ENCODE measurements around the gene EIF4EBP2.

The EIF4EBP2 gene, protein sequence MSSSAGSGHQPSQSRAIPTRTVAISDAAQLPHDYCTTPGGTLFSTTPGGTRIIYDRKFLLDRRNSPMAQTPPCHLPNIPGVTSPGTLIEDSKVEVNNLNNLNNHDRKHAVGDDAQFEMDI

DNA sequence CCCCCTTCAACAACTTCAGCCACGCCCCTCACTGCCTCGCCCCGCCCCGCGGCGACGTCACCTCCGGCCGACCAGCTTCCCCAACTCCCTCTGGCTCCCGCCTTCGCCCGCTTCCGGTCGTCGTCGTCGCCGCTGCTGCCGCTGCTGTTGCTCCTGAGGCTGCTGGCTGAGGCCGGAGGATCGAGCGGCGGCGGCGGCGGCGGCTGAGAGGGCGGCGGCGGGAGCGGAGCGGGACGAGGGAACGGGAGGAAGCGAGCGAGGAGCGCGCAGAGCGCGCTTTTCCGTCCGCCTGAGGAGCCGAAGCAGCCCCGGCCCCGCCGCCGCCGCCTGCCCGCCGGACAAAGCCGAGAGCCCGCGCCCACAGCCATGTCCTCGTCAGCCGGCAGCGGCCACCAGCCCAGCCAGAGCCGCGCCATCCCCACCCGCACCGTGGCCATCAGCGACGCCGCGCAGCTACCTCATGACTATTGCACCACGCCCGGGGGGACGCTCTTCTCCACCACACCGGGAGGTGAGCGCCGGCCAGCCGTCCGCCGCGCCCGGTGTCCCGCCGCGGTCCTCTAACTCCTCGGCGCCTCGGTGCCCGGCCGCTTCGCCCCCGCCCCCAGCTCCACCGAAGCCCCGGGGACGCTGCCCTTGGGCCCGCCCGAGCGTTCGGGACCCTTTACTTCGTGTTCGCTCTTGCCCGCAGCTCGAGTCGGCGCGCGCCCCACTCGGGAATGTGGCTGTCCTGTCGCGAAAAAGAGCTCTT is at the start of gene EIF4EBP2:
Gene EIF4EBP2, plus strand, starts transcription at position 110 of the 751 bp plus-strand sequence. Its CDS starts 257 bp downstream, at position 367.
- peak; percentile 93 for DNase-seq

DNA sequence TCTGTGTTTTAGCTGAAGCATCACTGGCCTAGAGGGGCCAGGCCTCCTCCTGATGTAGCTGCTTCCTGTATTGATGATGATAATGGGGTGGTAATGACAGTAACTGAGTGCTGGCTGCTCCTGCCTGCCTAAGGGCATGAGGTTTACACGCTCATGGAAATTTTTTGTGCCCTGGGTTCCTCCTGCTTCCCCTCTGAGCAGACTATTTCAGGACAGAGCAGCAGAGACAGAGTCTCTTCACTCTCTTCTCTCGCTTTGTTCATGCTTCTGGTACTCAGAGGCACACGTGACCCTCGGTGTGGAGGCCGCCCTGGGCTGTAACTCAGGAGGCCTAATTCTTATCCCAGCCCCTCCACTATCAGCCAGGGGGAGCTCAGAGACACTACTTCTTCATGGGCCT is 49.4 kb upstream of the EIF4EBP2 start:
- DNase-seq, result no peak

DNA sequence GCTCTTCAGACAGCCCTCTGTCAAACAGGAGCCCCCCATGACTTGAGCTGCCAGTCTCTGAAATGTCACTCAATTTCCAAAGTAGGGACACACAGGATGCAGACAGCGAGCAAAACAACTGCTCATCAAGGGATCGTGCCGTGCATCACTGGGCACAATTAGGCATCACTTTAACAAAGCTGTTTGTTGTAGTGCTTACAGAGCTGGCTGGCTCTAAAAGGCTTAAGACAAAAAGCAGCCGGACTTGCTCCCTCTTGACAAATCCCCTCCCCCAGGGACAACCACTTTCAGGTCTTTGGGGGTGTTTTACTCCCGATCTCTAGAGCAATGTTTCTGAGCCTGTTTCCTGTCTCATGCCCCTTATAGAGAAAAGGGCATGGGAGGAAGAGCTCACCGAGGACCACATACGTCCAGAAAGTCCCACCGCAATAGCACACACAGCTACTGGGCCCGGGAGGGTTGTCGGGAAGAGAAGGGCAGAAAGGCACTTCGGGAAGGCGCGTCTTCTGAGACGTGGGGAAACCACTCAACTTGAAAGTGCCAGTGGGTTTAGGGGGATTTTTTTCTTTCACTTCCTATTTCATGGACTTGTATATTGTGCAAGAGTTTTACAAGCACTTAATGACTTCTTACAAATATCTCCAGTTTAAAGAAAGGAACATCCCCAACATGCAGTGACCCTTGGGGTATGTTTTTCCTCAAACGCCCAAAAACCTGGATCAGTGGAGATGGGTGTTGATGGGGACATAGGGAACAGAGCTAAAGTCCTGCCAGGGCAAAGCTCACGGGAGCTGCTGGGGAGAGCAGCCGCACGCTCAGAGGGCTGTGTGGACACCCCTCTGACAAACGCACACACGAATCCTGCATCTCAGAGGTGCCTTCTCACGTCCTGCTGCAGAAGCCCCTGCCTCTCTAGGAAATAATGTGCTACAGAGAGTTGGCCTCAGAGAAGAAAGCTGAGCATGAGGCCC is 48.6 kb upstream of the EIF4EBP2 start:
- no peak for DNase-seq

DNA sequence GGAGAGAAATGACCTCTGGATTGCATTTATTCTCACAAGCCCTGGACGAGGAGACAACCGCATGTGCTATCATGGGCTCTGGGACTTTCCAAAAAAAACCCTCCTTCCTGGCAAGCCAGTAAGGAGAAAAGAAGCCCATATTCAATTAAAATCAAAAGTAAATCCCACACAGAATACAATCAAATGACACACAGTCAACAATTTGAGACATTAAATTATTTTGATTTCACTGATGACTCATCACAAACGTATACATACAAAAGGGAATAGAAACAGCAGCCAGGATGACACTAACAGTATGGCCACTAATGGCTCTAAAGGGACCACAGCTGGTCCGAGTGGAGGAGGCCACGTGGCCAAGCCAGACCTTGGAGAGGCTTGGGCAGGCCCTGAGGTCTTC is 46.4 kb upstream of the EIF4EBP2 start:
- no peak for DNase-seq

DNA sequence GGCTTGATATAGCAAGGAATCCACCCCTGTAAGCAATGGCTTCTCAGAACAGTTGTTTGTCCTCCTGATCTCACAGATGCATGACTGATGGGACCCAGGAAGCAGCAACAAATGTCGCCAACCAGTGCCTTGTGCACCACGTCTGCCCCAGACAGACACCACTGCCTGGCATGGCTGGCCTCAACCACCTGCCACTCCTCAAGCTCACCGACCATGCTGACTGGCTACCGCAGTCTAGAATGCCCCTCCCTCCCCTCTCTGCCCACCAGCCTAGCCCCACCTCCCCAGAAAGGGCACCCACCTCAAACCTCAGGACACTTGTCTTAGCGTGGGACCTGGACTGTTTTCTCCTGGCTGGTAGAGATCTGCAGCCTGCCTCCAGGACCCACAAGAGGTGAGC is 45.5 kb upstream of the EIF4EBP2 start:
- no peak for DNase-seq

DNA sequence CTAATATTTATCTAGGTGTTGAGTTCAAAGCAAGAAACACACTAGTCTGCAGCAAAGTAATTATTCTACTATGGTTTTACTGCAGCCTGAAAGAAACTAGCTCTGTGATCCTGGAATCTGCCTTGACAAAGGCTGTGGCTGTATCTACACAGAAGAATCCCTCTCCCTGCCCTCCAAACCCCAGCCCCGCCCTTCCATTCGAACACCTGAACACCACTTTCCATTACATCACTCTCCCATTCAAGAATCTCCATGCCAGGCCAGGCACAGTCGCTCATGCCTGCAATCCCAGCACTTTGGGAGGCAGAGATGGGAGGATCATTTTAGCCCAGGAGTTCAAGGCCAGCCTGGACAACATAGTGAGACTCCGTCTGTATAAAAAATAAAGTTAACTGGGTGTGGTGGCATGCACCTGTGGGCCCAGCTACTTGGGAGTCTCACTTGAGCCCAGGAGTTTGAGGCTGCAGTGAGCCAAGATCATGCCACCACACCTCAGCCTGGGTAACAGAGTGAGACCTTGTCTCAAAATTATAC is 44.9 kb upstream of the EIF4EBP2 start:
- no peak for DNase-seq

DNA sequence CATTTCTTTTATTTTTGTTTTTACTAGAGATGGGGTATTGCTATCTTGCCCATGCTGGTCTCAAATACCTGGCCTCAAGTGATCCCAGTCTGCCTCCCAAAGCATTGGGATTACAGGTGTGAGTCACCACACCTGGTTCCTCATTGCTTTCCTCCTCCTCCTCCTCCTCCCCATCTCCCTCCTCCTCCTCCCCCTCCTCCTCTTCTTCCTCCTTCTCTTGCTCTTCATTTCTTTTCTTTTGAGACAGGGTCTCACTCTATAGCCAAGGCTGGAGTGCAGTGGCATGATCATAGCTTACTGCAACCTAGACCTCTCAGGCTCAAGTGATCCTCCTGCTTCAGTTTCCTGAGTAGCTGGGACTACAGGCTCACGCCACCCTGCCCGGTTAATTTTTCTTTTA is 43.7 kb upstream of the EIF4EBP2 start:
- no peak for DNase-seq

DNA sequence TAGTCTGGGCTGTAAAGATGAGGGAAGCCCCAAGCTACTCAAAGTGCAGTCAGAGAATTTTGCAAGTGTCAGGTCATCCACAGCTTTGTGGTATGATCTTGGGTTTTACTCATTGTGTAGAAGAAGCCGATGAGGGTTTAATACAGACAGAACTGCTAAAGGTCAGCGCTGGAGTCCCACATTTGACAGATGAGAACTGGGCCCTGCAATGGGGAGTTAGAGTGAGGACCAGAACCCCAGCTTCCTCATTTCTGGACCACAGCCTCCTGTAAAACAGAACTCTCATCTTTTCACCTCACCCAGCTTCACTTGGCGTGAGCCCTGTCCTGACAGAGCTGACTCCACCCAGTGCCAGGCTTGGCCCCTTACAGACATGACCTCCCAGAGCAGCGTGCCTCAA is 41.6 kb upstream of the EIF4EBP2 start:
- DNase-seq, result no peak

DNA sequence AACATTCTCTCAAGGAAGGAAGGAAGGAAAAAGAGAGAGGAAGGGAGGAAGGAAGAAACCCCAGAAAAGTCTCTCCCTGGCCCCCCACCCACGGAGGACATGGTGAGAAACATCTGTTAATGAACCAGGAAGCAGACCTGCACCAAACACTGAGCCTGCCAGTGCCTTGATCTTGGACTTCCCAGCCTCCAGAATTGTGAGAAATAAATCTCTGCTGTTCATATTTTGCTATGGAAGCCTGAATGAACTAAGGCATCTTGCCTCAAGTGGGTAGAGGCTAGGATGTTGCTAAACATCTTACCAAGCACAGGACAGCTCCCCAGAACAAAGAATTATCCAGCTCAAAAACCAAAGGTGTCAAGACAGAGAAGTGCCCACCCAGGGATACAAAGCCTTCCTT is 40.7 kb upstream of the EIF4EBP2 start:
- no peak for DNase-seq

DNA sequence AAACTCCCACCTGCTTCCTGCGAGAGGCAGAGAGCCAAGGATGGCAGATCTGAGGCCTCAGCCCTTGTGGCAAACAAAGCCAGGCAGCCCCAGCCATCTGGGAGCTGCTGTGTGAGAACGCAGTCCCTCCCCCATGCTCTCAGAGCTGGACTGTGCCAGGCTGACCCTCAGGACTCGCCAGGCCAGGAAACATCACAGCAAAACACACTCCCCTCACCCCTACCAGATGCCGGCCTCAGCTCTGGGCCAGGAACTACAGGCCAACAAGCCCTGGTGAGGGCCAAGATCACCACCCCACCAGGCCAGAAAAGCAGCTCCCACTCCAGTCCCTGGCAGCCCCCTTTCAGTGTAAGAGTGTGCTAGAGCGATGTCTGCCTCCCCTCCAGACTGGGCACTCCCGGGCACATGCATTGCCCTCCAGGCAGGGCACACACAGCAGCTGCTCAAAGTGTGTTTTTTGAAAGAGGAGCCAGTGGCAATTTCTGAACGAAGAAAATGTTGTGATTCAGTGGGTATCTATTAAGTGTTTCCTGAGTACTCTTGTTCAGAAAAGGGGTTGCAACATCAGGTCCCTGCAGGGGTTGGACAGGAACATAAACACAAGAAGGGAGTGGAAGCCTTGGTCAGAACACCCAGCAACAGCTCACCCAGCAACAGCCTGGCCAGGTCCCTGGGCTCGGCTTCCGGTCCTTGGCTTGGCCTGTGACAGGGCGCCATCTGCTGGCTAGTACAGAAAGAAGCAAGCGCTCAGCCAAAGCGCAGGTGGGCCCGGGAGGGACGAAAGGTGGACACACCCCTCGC is 39.8 kb upstream of the EIF4EBP2 start:
- DNase-seq, result peak; percentile 86

DNA sequence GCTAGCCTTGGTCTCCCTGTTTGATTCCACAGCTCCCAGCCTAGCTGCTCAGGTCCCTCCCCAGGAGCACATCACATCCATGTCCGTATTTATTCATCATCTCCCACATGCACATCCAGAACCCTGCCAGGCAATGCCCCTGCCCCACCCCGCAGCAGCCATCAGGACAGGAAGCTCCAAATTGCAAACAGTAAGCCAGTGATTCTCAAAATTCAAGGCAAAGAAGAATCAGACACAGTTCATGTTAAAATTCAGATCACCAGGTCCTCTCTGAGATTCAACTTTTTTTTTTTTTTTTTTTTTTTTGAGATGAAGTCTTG is 39.2 kb upstream of the EIF4EBP2 start:
- no peak for DNase-seq

DNA sequence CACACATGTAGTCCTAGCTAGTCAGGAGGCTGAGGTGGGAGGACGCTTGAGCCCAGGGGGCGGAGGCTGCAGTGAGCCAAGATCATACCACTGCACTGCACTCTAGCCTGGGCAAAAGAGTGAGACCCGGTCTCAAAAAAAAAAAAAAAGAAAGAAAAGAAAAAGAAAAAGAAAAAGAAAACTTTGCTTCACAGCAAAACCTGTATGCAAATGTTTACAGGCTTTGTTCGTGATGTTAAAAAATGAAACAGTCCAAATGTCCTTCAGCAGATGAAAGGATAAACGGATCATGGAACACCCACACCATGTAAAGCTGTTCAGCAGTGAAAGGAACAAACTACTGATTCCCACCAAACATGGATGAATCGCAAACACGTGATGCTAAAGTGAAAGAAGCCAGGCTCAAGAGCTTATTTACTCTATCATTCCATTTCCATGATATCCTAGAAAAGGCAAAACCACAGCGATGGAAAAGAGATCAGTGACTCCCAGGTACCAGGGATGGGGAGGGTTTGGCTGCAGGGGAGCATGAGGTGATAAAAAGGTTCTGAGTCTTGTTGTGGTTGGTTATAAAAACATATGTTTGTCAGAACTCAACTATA is 36.6 kb upstream of the EIF4EBP2 start:
- DNase-seq, result no peak

DNA sequence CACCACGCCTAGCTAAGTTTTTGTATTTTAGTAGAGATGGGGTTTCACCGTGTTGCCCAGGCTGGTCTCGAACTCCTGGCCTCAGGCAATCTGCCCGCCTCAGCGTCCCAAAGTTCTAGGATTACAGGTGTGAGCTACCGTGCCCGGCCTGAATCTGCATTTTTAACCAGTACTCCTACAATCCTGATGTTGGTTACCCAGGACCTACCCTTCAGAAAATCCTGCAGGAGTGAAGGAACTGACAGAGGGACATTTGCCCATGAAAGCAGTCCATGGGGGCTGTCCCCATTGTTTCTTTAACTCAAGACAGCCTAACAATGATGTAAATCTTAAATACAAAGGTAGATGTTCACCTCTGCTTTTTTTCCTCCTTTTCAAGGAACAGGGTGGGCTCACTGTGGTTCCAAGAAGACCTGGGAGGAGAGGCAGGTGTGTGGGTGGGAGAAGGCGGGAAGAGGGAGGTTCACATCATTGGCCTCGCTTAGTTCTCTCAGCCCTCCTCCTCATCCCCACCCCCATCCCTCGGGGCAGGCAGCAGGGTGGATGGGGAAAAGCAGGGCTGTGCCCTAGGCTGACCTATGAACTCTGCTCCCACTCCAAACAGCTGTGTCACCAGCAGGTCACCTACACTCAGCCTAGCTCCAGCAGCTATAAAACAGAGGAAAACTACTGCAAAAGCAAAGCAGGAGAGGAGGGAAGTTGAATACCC is 35.0 kb upstream of the EIF4EBP2 start:
- no peak for DNase-seq

DNA sequence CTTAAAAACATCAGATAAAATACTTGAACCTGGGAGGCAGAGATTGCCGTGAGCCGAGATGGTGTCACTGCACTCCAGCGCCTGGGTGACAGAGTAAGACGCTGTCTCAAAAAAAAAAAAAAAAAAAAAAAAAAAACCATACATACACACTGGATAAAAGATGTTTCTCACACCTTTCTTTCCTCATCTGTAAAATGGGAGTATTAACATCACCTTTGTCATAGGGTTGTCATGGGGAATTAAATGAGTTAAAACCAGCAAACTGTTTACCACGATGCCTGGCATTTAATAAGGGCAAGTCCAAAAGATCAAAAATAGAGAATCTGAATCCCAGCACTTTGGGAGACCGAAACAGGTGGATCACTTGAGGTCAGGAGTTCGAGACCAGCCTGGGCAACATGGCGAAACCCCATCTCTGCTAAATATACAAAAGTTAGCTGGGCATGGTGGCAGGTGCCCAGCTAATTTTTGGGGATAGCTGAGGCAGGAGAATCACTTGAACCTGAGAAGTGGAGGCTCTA is 34.4 kb upstream of the EIF4EBP2 start:
- DNase-seq, result no peak

DNA sequence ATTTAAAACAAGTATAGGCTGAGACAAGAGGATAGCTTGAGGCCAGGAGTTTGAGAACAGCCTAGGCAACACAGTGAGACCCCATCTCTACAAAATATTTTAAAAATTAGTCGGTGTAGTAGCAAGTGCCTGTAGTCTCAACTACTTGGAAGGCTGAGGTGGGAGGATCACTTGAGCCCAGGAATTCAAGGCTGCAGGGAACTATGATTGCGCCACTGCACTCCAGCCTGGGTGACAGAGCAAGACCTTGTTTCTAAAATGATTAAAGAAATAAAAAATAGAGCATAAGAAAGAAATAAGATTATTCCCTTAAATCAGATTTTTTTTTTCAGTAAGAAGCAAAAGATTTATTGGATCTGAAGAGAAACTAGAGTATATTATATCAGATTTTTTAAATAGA is 33.2 kb upstream of the EIF4EBP2 start:
- no peak for DNase-seq

DNA sequence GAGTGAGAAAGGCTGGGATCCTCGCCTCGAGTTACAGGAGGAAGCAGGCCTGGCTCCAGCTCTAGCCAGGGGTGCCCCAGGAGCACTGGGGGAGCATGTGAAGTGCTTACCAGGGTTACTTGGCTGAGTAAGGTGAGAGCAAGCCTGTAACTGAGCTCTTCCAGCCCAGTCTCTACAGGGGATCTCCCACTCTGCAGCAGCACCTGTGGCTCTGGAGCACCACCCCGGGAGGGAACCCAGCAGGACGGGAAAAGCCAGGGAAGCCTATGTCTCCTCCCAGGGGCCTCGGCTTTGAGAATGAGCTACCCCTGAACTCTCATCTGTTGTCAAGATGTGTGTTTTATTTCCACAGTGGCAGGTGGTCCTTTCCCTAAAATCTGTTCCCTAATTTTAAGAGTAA is 32.1 kb upstream of the EIF4EBP2 start:
- no peak for DNase-seq

DNA sequence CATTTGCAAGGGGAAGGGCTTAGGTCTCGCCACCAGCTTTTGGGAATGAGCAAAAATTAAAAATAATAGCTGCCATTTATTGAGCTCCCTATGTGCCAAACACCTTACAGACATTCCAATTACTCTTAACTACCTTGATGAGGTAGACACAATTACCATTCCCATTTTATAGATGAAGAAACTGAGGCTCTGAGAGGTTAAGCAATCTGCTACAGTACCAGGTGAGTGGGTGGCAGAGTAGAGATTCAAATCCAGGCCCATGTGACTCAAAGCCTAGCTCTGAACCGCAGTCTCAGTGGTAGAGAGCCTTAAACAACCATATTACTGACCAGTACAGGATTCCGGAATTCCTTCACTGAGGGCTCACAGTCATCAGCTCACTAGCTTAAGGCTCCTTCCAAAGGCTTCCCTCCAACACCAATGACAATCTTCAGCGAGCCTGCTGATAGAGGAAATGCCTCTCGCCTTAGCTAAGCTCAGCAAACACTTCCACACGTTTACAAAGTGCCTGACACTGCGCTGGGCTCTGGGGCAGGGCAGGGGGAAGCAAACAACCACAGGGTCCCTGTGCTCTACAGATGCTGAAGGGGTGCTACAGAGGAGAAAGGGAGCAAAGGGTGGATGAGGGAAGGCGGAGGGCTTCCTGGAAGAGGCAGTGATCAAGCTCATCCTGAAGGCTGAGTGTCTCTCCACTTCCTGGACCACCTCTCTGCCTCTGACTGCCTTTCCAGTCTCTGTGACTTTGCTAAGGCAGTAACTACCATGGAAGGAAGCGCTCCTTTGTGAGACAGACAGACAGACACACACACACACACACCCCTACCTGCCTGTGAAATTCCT is 28.9 kb upstream of the EIF4EBP2 start:
- no peak for DNase-seq

DNA sequence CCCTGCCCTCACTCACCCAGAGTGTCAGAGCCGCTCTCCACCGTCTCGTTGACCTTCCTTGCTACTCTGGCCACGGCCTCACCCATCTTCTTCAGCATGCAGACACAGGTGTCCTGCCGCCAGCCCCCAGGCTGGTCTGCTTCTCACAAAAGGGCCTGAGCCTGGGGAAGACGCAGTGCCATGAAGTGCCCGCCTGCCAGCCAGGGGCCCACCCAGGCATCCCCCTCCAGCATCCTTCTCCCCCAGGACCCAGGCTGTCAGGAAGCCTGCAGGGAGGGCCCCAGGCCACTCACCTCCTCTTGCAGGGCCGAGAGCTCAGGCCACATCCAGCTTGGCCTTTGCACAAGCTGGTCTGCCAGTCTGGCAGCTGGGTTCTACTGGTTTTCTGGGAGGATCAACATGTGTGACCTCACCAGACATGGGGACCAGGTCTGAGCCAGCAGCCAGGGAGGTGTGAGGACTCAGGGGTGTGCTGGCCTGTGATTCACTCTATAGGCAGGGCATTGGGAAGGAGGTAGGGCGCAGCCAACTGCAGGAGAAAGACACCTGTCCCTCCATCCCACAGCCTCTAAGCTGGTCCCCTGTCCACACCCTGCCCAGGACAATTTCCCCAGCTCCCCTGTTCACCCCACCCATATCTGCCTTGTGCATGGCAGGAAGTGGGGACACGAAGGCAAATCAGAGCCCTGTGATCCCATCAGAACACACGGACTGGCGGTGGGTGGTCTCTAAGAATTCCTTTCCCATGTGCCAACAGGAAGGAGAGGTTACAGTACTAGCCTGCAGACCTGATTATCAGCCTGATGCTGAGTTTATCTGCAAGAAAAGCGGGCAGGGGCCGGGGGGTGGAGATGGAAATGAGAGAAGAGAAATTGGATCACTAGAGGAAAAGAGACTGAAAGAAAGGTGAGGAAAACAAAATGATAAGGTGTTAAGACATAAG is 27.2 kb upstream of the EIF4EBP2 start:
- DNase-seq, result no peak

DNA sequence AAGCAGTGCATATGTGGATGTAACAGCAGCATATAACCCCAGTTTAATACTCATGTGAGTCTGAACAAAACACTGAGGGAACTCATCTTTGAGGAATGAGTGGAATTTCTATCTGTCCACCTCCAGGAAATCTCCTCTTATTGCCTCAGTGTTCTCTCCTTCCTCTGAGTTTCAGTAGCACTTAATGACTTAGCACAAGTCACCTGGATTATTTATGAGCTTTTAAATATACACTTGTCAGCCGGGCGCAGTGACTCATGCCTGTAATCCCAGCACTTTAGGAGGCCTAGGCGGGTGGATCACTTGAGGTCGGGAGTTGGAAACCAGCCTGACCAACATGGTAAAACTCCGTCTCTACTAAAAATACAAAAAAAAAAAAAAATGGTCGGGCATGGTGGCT is 25.8 kb upstream of the EIF4EBP2 start:
- DNase-seq, result no peak
